H9 (cell line): ENCODE results near the gene NOSIP. TPM values are rescaled to one million over a fixed set of nuclear protein-coding genes. Genes with fewer than 3 reads are reported as not detected.

Source experiments
- DNase-seq: peaks from one replicate; pipeline ENCODE4 v3.0.0-alpha.2; 2017
- H2AFZ ChIP-seq: one replicate; pipeline ENCODE4 v1.6.1; 2013; ENCODE audit warnings: mild to moderate bottlenecking, low read length, control low read depth, moderate library complexity
- H2AK5ac ChIP-seq: 2 replicates; pipeline ENCODE4 v1.6.1; 2013; ENCODE audit warnings: low read length, control low read depth, mixed read lengths; ENCODE audit not compliant: insufficient read length
- H2BK120ac ChIP-seq: one replicate; pipeline ENCODE4 v1.6.1; 2013; ENCODE audit warnings: low read depth, mild to moderate bottlenecking, low read length, control low read depth, inconsistent platforms; ENCODE audit not compliant: poor library complexity, severe bottlenecking
- H2BK12ac ChIP-seq: 2 replicates; pipeline ENCODE4 v1.6.1; 2013; ENCODE audit warnings: low read length, control low read depth, mixed read lengths, low read depth; ENCODE audit not compliant: insufficient read length
- H2BK15ac ChIP-seq: 2 replicates; pipeline ENCODE4 v1.6.1; 2013; ENCODE audit warnings: low read depth, low read length, control low read depth
- H2BK20ac ChIP-seq: one replicate; pipeline ENCODE4 v1.6.1; 2013; ENCODE audit warnings: low read depth, mild to moderate bottlenecking, low read length, control low read depth, inconsistent platforms; ENCODE audit not compliant: poor library complexity, severe bottlenecking
- H2BK5ac ChIP-seq: 2 replicates; pipeline ENCODE4 v1.6.1; 2013; ENCODE audit warnings: low read length, control low read depth, mixed read lengths; ENCODE audit not compliant: insufficient read length
- H3K14ac ChIP-seq: 2 replicates; pipeline ENCODE4 v1.6.1; 2013; ENCODE audit warnings: low read length, control low read depth; ENCODE audit not compliant: insufficient read depth
- H3K18ac ChIP-seq: 2 replicates; pipeline ENCODE4 v1.6.1; 2013; ENCODE audit warnings: low read depth, mild to moderate bottlenecking, mixed read lengths, low read length, control low read depth; ENCODE audit not compliant: insufficient read length
- H3K23ac ChIP-seq: 2 replicates; pipeline ENCODE4 v1.6.1; 2013; ENCODE audit warnings: low read length, control low read depth, mixed read lengths, low read depth; ENCODE audit not compliant: insufficient read length
- H3K23me2 ChIP-seq: 2 replicates; pipeline ENCODE4 v1.6.1; 2013; ENCODE audit warnings: low read depth, mild to moderate bottlenecking, mixed read lengths, low read length, control low read depth; ENCODE audit not compliant: insufficient read length, poor library complexity, severe bottlenecking
- H3K27ac ChIP-seq: 2 replicates; pipeline ENCODE4 v1.5.1; 2013; ENCODE audit warnings: low read length, control low read depth, mixed read lengths, low read depth; ENCODE audit not compliant: insufficient read length
- H3K27me3 ChIP-seq: 2 replicates; pipeline ENCODE4 v1.6.1; 2013; ENCODE audit warnings: low read length, control low read depth, inconsistent platforms; ENCODE audit not compliant: insufficient read depth
- H3K4ac ChIP-seq: 2 replicates; pipeline ENCODE4 v1.6.1; 2013; ENCODE audit warnings: low read depth, mild to moderate bottlenecking, control low read depth, inconsistent platforms, low read length, moderate library complexity
- H3K4me1 ChIP-seq: 2 replicates; pipeline ENCODE4 v1.6.1; 2013; ENCODE audit warnings: low read length, control low read depth, inconsistent platforms; ENCODE audit not compliant: insufficient read depth
- H3K4me2 ChIP-seq: 2 replicates; pipeline ENCODE4 v1.6.1; 2013; ENCODE audit warnings: low read length, control low read depth, mixed read lengths; ENCODE audit not compliant: insufficient read length, insufficient read depth
- H3K56ac ChIP-seq: 2 replicates; pipeline ENCODE4 v1.6.1; 2013; ENCODE audit warnings: low read depth, mild to moderate bottlenecking, mixed read lengths, low read length, control low read depth; ENCODE audit not compliant: insufficient read length
- H3K79me1 ChIP-seq: 2 replicates; pipeline ENCODE4 v1.6.1; 2013; ENCODE audit warnings: low read depth, mild to moderate bottlenecking, moderate library complexity, low read length, control low read depth, inconsistent platforms; ENCODE audit not compliant: insufficient read depth, poor library complexity, severe bottlenecking
- H3K79me2 ChIP-seq: 2 replicates; pipeline ENCODE4 v1.6.1; 2013; ENCODE audit warnings: low read length, control low read depth, inconsistent platforms; ENCODE audit not compliant: insufficient read depth
- H3K9ac ChIP-seq: 2 replicates; pipeline ENCODE4 v1.6.1; 2013; ENCODE audit warnings: low read length, control low read depth, mixed read lengths; ENCODE audit not compliant: insufficient read length; ENCODE audit errors: extremely low read depth
- H3K9me3 ChIP-seq: one replicate; pipeline ENCODE4 v1.6.1; 2013; ENCODE audit warnings: low read depth, low read length, inconsistent platforms; ENCODE audit not compliant: control insufficient read depth
- H3T11ph ChIP-seq: one replicate; pipeline ENCODE4 v1.6.1; 2013; ENCODE audit warnings: mild to moderate bottlenecking, low read length, control low read depth, inconsistent platforms
- H4K20me1 ChIP-seq: one replicate; pipeline ENCODE4 v1.6.1; 2013; ENCODE audit not compliant: control insufficient read depth, insufficient read length, insufficient read depth
- H4K5ac ChIP-seq: 2 replicates; pipeline ENCODE4 v1.6.1; 2013; ENCODE audit warnings: low read depth, mild to moderate bottlenecking, mixed read lengths, low read length, control low read depth; ENCODE audit not compliant: insufficient read length
- H4K8ac ChIP-seq: replicated peaks from 2 replicates; pipeline ENCODE4 v1.6.1; 2013; ENCODE audit warnings: low read length, control low read depth, mixed read lengths, low read depth; ENCODE audit not compliant: insufficient read length
- H4K91ac ChIP-seq: 2 replicates; pipeline ENCODE4 v1.6.1; 2013; ENCODE audit warnings: low read depth, mild to moderate bottlenecking, moderate library complexity, mixed read lengths, low read length, control low read depth; ENCODE audit not compliant: insufficient read length
- H3K27ac Mint-ChIP-seq, 3 experiments: 2 replicates in 2 of 3; 3 replicates in 1 of 3; pipeline ENCODE4 v1.8.0; 2020 to 2021; ENCODE audit warnings: mixed read lengths in 3 of 3, mild to moderate bottlenecking in 1 of 3, moderate library complexity in 1 of 3
- H3K27me3 Mint-ChIP-seq: 2 replicates; pipeline ENCODE4 v1.8.0; 2021; ENCODE audit warnings: low read depth, mild to moderate bottlenecking, moderate library complexity, mixed read lengths
- H3K36me3 Mint-ChIP-seq, 3 experiments: 2 replicates in 2 of 3; 3 replicates in 1 of 3; pipeline ENCODE4 v1.8.0; 2020 to 2021; ENCODE audit warnings: low read depth in 3 of 3, mixed read lengths in 3 of 3; ENCODE audit not compliant: insufficient read depth in 1 of 3
- H3K4me1 Mint-ChIP-seq, 2 experiments: 2 replicates each; pipeline ENCODE4 v1.8.0; 2020; ENCODE audit warnings: mixed read lengths in 2 of 2
- H3K4me3 Mint-ChIP-seq, 2 experiments: 2 replicates in 1 of 2; 3 replicates in 1 of 2; pipeline ENCODE4 v1.8.0; 2020 to 2021; ENCODE audit warnings: mild to moderate bottlenecking in 2 of 2, mixed read lengths in 2 of 2, moderate library complexity in 1 of 2
- H3K9me3 Mint-ChIP-seq, 2 experiments: 2 replicates in 1 of 2; 3 replicates in 1 of 2; pipeline ENCODE4 v1.8.0; 2020; ENCODE audit warnings: mild to moderate bottlenecking in 2 of 2, mixed read lengths in 2 of 2, moderate library complexity in 1 of 2
- CTCF ChIP-seq: fragments of 200-600 bp; sonication (generic); conservative IDR thresholded peaks from 3 replicates; pipeline ENCODE4 v1.8.0; 2021; ENCODE audit warnings: antibody characterized with exemption, mild to moderate bottlenecking
- WGBS: extraction: QIAGEN DNeasy Blood & Tissue Kit; methylation state at CpG from one replicate; pipeline ENCODE4 v1.1.7; 2013; ENCODE audit warnings: missing lambda C conversion rate, low lambda C conversion rate, mixed read lengths; ENCODE audit not compliant: insufficient read length; ENCODE audit errors: extremely low coverage; 5-methylcytosine and 5-hydroxymethylcytosine counted together
- total RNA-seq: library from RNA; stranded (reverse); gene quantifications from 2 replicates; pipeline ENCODE4 v1.2.1, GENCODE V29; 2021

Gene NOSIP
- total RNA-seq, 1 experiment from 2014 or later, result 78.4 TPM

- H4K20me1 ChIP-seq, result no peaks in the 10 kb centered on the region
- no peak overlapping the region for H3K56ac ChIP-seq
- no peak overlapping the region for H2BK5ac ChIP-seq
- H2BK20ac ChIP-seq, result no peak overlapping the region
- H4K91ac ChIP-seq, result no peak overlapping the region
- H3K9ac ChIP-seq, result no peak overlapping the region
- no peak for DNase-seq
- H4K8ac ChIP-seq, result no peak overlapping the region
- no peak overlapping the region for H3K27ac ChIP-seq
- H3K27me3 Mint-ChIP-seq, result no peaks in the 10 kb centered on the region; the same call in 1 of the 2 replicates
- no peaks in the 10 kb centered on the region for H3K4me1 ChIP-seq
- H3K27ac Mint-ChIP-seq, result no peak overlapping the region
- no peak overlapping the region for H2AFZ ChIP-seq
- no peaks in the 10 kb centered on the region for H3K23me2 ChIP-seq
- H3K23ac ChIP-seq, result no peak overlapping the region
- no peak overlapping the region for H3T11ph ChIP-seq
- no CpG with 5 or more reads among the region's 7 CpGs for WGBS
- H3K36me3 Mint-ChIP-seq, result peaks cover 52 to 76% (median 72%) of the 10 kb centered on the region in 3 experiments
- no peak overlapping the region for H4K5ac ChIP-seq
- no peaks in the 10 kb centered on the region for H3K27me3 ChIP-seq
- no peaks in the 10 kb centered on the region for H3K9me3 Mint-ChIP-seq
- H3K79me2 ChIP-seq, result no peaks in the 10 kb centered on the region; the same call in 1 of the 2 replicates
- H3K4me3 Mint-ChIP-seq, result no peak overlapping the region
- no peak overlapping the region for H2BK12ac ChIP-seq
- no peak overlapping the region for H2AK5ac ChIP-seq
- H3K4me2 ChIP-seq, result no peak overlapping the region
- TF ChIP-seq CTCF, result no peak
- no peak overlapping the region for H3K18ac ChIP-seq
- no peaks in the 10 kb centered on the region for H3K79me1 ChIP-seq
- peaks cover 0 to 2% of the 10 kb centered on the region in 2 experiments; a peak in 1 of 4 replicates for H3K4me1 Mint-ChIP-seq
- H2BK120ac ChIP-seq, result no peak overlapping the region
- H3K4ac ChIP-seq, result no peak overlapping the region
- no peak overlapping the region for H3K14ac ChIP-seq
- H3K9me3 ChIP-seq, result no peaks in the 10 kb centered on the region
- H2BK15ac ChIP-seq, result no peak overlapping the region
These were observed 36.2 kb upstream of the NOSIP start for GRCh38 chr19:49616532-49616931.
